ENCODE results near the gene CNIH2. TPM values are rescaled to one million over a fixed set of nuclear protein-coding genes. Genes with fewer than 3 reads are reported as not detected.

CNIH2 gene
- total and polyA plus RNA-seq, 2 of the 8 experiments (the other 6 are each of a cell fraction or from before 2014, with no cell fraction given) = 12.5 to 15.8 TPM

DNA sequence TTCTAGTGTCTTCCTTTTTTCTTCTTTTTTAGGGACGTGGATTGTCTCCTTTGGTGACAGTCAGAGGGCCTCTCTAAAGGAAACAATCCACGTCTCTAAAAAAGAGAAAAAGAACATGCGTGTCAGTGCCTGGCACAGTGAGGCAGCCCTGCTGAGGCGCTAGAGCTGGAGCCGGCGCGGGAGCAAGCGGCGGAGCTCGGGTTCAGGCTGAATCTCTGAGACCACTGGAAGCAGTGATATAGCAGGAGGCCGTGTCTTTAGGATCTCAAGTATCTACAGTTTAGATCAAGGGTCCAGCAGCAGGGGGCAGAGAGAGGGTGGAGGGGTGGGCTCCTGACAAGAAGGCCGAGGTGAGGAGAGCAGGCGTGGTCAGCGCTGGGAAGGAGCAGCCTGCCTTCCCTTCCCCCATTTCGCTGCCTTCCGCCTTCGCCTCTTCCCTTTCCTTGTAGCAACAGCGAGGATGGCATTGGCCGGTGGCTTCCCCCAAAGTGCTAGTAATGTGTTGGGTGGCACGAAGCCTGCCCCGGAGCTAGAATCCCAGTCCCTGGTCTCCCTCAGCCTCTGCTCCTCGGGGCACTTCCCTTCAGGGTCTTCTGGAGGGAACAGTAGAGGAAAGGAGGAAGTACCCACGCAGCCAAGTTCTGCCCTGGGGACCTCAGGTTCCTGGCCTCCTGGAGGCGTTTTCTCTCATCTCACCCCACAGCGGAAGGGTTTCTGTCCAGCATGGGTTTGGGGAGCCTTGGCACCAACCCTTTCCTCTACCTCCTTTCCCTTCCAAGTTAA, 37.8 kb upstream of the CNIH2 start:
- Histone ChIP-seq H3K4me2 (ENCODE audit: insufficient read depth in 1 of 2, low read depth in 2 of 2, low read length in 2 of 2) (no peak overlapping the region), H3K18ac (ENCODE audit: extremely low read depth, low read length) (no peak overlapping the region), H2BK20ac (ENCODE audit: low read length) (no peak overlapping the region), H3K27ac (ENCODE audit: low read depth, low read length) (no peak overlapping the region), H2BK5ac (ENCODE audit: low read depth, low read length) (no peak overlapping the region), H3K9me3 (ENCODE audit: insufficient read depth in 2 of 2, low read depth in 1 of 2, low read length in 1 of 2) (no peaks in the 10 kb centered on the region), H2AFZ (ENCODE audit: low read length) (no peak overlapping the region), H3K79me1 (ENCODE audit: low read depth, low read length) (no peaks in the 10 kb centered on the region), H3K9ac (replicated peaks in 1 of 4; ENCODE audit: extremely low read depth in 1 of 4, low read depth in 3 of 4, low read length in 3 of 4) (no peak overlapping the region; a peak in 2 of 7 replicates), H4K5ac (ENCODE audit: insufficient read length, low read depth, low read length) (no peak overlapping the region), H2BK12ac (ENCODE audit: low read depth, low read length) (no peak overlapping the region), H3K4ac (replicated peaks; ENCODE audit: insufficient read length, low read depth, low read length) (no peak overlapping the region), H4K20me1 (replicated peaks in 1 of 2; ENCODE audit: control insufficient read depth in 1 of 2, insufficient read depth in 2 of 2, low read length in 2 of 2) (peaks cover 0 to 4% of the 10 kb centered on the region in 2 experiments), H3K4me1 (replicated peaks in 1 of 4; ENCODE audit: control insufficient read depth in 3 of 4, insufficient read depth in 4 of 4, low read length in 3 of 4) (no peaks in the 10 kb centered on the region), H2BK120ac (replicated peaks; ENCODE audit: low read depth, low read length) (no peak overlapping the region), H2BK15ac (ENCODE audit: low read length) (no peak overlapping the region), H3K79me2 (ENCODE audit: control insufficient read depth in 1 of 2, insufficient read depth in 2 of 2, low read length in 2 of 2) (no peaks in the 10 kb centered on the region), H3K14ac (ENCODE audit: insufficient read length) (no peak overlapping the region), H3K56ac (replicated peaks; ENCODE audit: insufficient read length, low read depth, low read length) (no peak overlapping the region), H4K91ac (replicated peaks; ENCODE audit: insufficient read length, low read length) (no peak overlapping the region), H3K23ac (ENCODE audit: insufficient read length) (no peak overlapping the region), H3K23me2 (ENCODE audit: low read depth, low read length) (no peaks in the 10 kb centered on the region), H3K36me3 (ENCODE audit: control insufficient read depth in 2 of 4, insufficient read depth in 4 of 4, low read length in 3 of 4) (peaks cover 0 to 10% (median 2%) of the 10 kb centered on the region in 4 experiments; a peak in 3 of 8 replicates), H3K27me3 (replicated peaks in 1 of 4; ENCODE audit: control insufficient read depth in 3 of 4, extremely low read depth in 1 of 4, insufficient read depth in 3 of 4, low read length in 3 of 4) (no peaks in the 10 kb centered on the region), H4K8ac (ENCODE audit: extremely low read depth, insufficient read depth, low read length) (no peak overlapping the region), H2AK5ac (ENCODE audit: low read depth, low read length) (no peak overlapping the region), H3K4me3 (ENCODE audit: extremely low read depth in 1 of 4, insufficient read depth in 2 of 4, low read depth in 3 of 4, low read length in 4 of 4) (no peak overlapping the region)
- FAIRE-seq = no peak
- POLR2A ChIA-PET (ENCODE audit: partially characterized antibody) = interaction anchor here (0.6 to 2.1 kb wide), 4 partner anchors 10 to 23 kb away, joined by 3 to 7 read pairs (median 4); no protein-coding TSS in a partner anchor
- CTCF ChIA-PET (ENCODE audit: partially characterized antibody) = interaction anchor here (0.6 to 12.4 kb wide), 7 partner anchors 8 to 1403 kb away, joined by 3 to 123 read pairs (median 7); no protein-coding TSS in a partner anchor
- 89% methylated on average over 24 of the region's 25 CpGs; no CpG with 5 or more reads in 1 of the 2 experiments for WGBS, 2 experiments (ENCODE audit: extremely low coverage in 1 of 2, insufficient coverage in 1 of 2, insufficient read length in 1 of 2, insufficient replicate concordance in 2 of 2, low coverage in 1 of 2, low lambda C conversion rate in 2 of 2, missing lambda C conversion rate in 1 of 2)
- DNase-seq (ENCODE audit: low read depth in 1 of 2, low spot score in 2 of 2) = no peak
- TF ChIP-seq CEBPB (IDR thresholded peaks at IDR 0.05; ENCODE audit: low read depth, low read length) = no peak
- no peak for TF ChIP-seq RNF2 (IDR thresholded peaks at IDR 0.05; ENCODE audit: borderline replicate concordance, low read depth, low read length, missing control alignments, poor library complexity, severe bottlenecking)
- no peak for TF ChIP-seq SIN3A (conservative IDR thresholded peaks at IDR 0.05 in 1 of 2, IDR thresholded peaks at IDR 0.05 in 1 of 2; ENCODE audit: low read depth in 1 of 2, low read length in 2 of 2)
- TF ChIP-seq KDM4A (IDR thresholded peaks at IDR 0.05; ENCODE audit: low read depth, low read length, severe bottlenecking) = no peak
- TF ChIP-seq MAFK (IDR thresholded peaks at IDR 0.05; ENCODE audit: low read depth, low read length) = no peak
- TF ChIP-seq SP4 (IDR thresholded peaks at IDR 0.05; ENCODE audit: low read length) = no peak
- TF ChIP-seq TAF1 (IDR thresholded peaks at IDR 0.05; ENCODE audit: low read depth, low read length) = no peak

All from H1 (cell line).